DOHH2 (cell line): Measurements from ENCODE around the gene CCL22.

ENCODE experiments used
- H3F3A ChIP-seq: fragments of 200-600 bp; sonication (generic), shearing (Covaris generic); 2 replicates; pipeline ENCODE4 v1.6.0; 2016; ENCODE audit warnings: antibody characterized with exemption, mild to moderate bottlenecking; ENCODE audit not compliant: control insufficient read depth, insufficient read depth
- H3K27ac ChIP-seq: fragments of 200-600 bp; sonication (generic); 2 replicates; pipeline ENCODE4 v1.5.1; 2014; ENCODE audit warnings: low read depth, mild to moderate bottlenecking, low read length, moderate library complexity
- H3K27me3 ChIP-seq: fragments of 200-600 bp; sonication (generic); 2 replicates; pipeline ENCODE4 v1.6.1; 2014; ENCODE audit warnings: mild to moderate bottlenecking, low read length, mixed read lengths; ENCODE audit not compliant: control insufficient read depth
- H3K36me3 ChIP-seq: fragments of 200-600 bp; sonication (generic); 2 replicates; pipeline ENCODE4 v1.6.1; 2014; ENCODE audit warnings: mild to moderate bottlenecking, low read length, moderate library complexity, mixed read lengths; ENCODE audit not compliant: control insufficient read depth
- H3K4me1 ChIP-seq: fragments of 200-600 bp; sonication (generic); 2 replicates; pipeline ENCODE4 v1.6.1; 2014; ENCODE audit warnings: mild to moderate bottlenecking, low read length, mixed read lengths; ENCODE audit not compliant: control insufficient read depth
- H3K4me2 ChIP-seq: fragments of 200-600 bp; sonication (generic); 2 replicates; pipeline ENCODE4 v1.6.0; 2014; ENCODE audit warnings: mild to moderate bottlenecking, low read length, moderate library complexity
- H3K4me3 ChIP-seq: fragments of 200-600 bp; sonication (generic); 2 replicates; pipeline ENCODE4 v1.5.1; 2014; ENCODE audit warnings: mild to moderate bottlenecking, low read length, mixed read lengths
- H3K79me2 ChIP-seq: fragments of 200-600 bp; sonication (generic); 2 replicates; pipeline ENCODE4 v1.6.1; 2014; ENCODE audit warnings: mild to moderate bottlenecking, low read length, mixed read lengths; ENCODE audit not compliant: control insufficient read depth
- H3K9me2 ChIP-seq: fragments of 200-600 bp; sonication (generic); replicated peaks from 2 replicates; pipeline ENCODE4 v1.6.1; 2014; ENCODE audit warnings: mild to moderate bottlenecking, low read length, mixed read lengths; ENCODE audit not compliant: control insufficient read depth
- H3K9me3 ChIP-seq: fragments of 200-600 bp; sonication (generic); 2 replicates; pipeline ENCODE4 v1.6.1; 2014; ENCODE audit warnings: antibody characterized with exemption, low read length, mixed read lengths; ENCODE audit not compliant: control insufficient read depth, insufficient read depth
- H4K20me1 ChIP-seq: fragments of 200-600 bp; sonication (generic); 2 replicates; pipeline ENCODE4 v1.6.0; 2014; ENCODE audit warnings: low read depth, mild to moderate bottlenecking, antibody characterized with exemption, low read length, moderate library complexity; ENCODE audit not compliant: control insufficient read depth, insufficient read depth
- CTCF ChIP-seq: fragments of 200-600 bp; sonication (generic); IDR thresholded peaks from one replicate; pipeline ENCODE4 v1.5.1; 2014; ENCODE audit warnings: antibody characterized with exemption, mild to moderate bottlenecking, low read depth, low read length; ENCODE audit not compliant: poor library complexity, severe bottlenecking
- EZH2phosphoT487 ChIP-seq: fragments of 200-600 bp; sonication (generic); IDR thresholded peaks from 2 replicates; pipeline ENCODE4 v1.6.1; 2017; ENCODE audit warnings: borderline replicate concordance, mild to moderate bottlenecking, antibody characterized with exemption, low read length, moderate library complexity, mixed read lengths

Gene CCL22

DNA sequence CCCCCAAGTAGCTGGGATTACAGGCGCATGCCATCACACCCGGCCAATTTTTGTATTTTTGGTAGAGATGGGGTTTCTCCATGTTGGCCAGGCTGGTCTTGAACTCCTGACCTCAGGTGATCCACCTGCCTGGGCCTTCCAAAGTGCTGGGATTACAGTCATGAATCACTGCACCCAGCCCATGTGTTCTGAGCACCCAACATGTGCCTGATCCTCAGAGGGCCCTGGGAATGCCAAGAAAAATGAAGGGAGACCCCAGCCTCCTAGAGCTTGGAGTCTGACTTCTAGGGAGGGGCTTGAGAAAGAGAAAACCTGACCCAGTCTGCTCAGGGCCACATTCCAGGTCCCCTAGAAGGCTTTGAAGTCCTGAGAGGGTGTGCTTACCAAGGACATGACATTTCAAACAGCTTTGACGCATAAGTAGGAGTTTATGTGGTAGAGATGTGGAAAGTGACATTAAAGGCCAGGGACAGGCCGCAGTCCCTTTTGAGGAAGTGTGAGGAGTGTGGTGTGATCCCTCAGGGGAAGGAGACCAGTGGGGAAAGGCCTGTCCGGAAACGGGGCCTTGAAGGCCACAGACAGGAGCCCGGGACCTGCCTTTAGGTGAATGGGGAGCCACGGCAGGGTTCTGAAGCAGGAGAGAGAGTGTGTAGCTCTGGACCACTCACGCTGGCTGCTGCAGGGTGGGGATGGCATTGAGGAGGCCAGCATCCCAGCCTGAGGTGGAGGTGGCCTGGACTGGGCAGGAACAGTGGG, 1.1 kb upstream of the CCL22 start:
- Histone ChIP-seq H3K27ac (no peak overlapping the region), H3F3A (no peaks in the 10 kb centered on the region), H3K27me3 (peaks cover 23% of the 10 kb centered on the region), H3K4me2 (no peak overlapping the region), H3K4me1 (no peaks in the 10 kb centered on the region), H3K36me3 (no peaks in the 10 kb centered on the region), H3K9me2 (no peaks in the 10 kb centered on the region), H3K79me2 (no peaks in the 10 kb centered on the region), H3K4me3 (no peak overlapping the region), H4K20me1 (no peaks in the 10 kb centered on the region), H3K9me3 (no peaks in the 10 kb centered on the region)
- TF ChIP-seq EZH2phosphoT487: no peak
- TF ChIP-seq CTCF: no peak

DNA sequence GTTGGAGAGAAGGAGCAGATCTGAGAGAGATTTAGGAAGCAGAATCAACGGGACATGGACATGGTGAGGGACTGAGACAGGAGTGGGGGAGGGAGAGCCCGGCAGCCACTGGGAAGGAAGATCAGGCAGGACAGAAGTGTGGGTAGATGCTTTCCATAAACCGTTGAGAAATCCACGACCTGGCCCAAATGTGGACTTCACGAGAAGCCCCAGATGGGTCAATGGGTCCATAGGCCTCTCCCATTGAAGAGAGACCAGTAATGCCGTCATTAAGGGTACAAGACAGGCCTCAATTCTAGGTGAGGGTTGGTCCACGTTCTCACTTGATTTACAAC, 530 bp upstream of the CCL22 start:
- H3K9me3 ChIP-seq: no peaks in the 10 kb centered on the region
- no peak overlapping the region for H3K27ac ChIP-seq
- no peaks in the 10 kb centered on the region for H3K36me3 ChIP-seq
- H4K20me1 ChIP-seq: no peaks in the 10 kb centered on the region
- no peak for TF ChIP-seq EZH2phosphoT487
- no peak for TF ChIP-seq CTCF
- no peaks in the 10 kb centered on the region for H3K4me1 ChIP-seq
- H3K4me3 ChIP-seq: no peak overlapping the region
- H3K79me2 ChIP-seq: no peaks in the 10 kb centered on the region
- no peaks in the 10 kb centered on the region for H3F3A ChIP-seq
- no peak overlapping the region for H3K4me2 ChIP-seq
- H3K27me3 ChIP-seq: peaks cover 20% of the 10 kb centered on the region
- no peaks in the 10 kb centered on the region for H3K9me2 ChIP-seq

- Histone ChIP-seq H3K36me3 (no peaks in the 10 kb centered on the region), H3K9me3 (no peaks in the 10 kb centered on the region), H3K9me2 (no peaks in the 10 kb centered on the region), H3K79me2 (no peaks in the 10 kb centered on the region), H3K4me3 (no peak overlapping the region), H3K27me3 (peaks cover 21% of the 10 kb centered on the region), H3K27ac (no peak overlapping the region), H3F3A (no peaks in the 10 kb centered on the region), H3K4me1 (no peaks in the 10 kb centered on the region), H3K4me2 (no peak overlapping the region), H4K20me1 (no peaks in the 10 kb centered on the region)
- TF ChIP-seq EZH2phosphoT487 (no peak), CTCF (no peak)
Measured at GRCh38 chr16:57360321-57360935, 1.8 kb downstream of the CCL22 start.
